ENCODE results near the gene MPC1.

DNA sequence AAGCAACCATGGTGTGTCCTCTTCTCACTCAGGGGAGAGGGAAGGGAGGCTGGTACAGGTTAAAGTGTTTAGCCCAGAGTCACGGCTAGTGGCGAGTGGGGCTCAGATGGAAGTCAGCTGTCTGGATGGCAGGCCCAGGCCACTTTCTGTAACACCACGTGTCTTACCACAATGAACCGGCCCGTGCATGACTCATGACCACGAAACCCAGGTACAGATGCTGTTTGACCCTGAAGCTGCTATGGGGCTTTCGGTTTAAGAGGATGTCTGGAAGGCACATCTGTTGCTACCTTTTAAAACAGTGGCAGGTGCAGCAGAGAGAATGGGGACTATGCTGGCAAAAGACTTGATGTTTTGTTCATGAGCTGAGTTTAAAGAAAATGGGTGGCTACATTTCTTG is 36.5 kb upstream of the MPC1 start:
- TF ChIP-seq, protein P1, sequence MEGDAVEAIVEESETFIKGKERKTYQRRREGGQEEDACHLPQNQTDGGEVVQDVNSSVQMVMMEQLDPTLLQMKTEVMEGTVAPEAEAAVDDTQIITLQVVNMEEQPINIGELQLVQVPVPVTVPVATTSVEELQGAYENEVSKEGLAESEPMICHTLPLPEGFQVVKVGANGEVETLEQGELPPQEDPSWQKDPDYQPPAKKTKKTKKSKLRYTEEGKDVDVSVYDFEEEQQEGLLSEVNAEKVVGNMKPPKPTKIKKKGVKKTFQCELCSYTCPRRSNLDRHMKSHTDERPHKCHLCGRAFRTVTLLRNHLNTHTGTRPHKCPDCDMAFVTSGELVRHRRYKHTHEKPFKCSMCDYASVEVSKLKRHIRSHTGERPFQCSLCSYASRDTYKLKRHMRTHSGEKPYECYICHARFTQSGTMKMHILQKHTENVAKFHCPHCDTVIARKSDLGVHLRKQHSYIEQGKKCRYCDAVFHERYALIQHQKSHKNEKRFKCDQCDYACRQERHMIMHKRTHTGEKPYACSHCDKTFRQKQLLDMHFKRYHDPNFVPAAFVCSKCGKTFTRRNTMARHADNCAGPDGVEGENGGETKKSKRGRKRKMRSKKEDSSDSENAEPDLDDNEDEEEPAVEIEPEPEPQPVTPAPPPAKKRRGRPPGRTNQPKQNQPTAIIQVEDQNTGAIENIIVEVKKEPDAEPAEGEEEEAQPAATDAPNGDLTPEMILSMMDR (IDR thresholded peaks at IDR 0.05) = no peak
- TF ChIP-seq POLR2A (IDR thresholded peaks at IDR 0.05) = no peak

Data from lower leg skin (tissue), 3 donors.